Measurements from ENCODE around the gene TRHDE.

The TRHDE gene

DNA sequence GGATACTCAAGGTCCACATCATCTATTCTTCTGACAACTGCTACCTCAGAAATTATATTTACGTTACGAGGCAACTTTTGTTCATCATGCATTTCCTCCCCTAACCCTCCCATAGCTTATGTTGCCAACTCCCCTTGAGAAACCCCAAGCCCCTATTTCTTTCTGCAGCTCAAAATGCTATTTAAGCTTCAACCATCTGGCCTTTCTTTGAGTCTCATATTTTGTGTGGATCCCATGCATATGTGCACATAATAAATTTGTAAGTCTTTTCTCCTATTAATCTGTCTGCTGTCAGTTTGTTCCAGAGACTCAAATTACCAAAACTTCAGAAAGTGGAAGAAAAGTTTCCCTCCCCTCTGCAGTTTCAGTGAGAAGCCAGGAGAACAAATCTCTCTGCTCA, 444.1 kb downstream of the TRHDE start:
- Histone ChIP-seq H3K36me3 (ENCODE audit: low read length) (no peaks in the 10 kb centered on the region), H3K9me3 (ENCODE audit: insufficient read depth, low read length) (no peaks in the 10 kb centered on the region), H3K27ac (ENCODE audit: low read depth, low read length) (no peak overlapping the region), H2AFZ (ENCODE audit: low read depth, low read length, severe bottlenecking) (no peak overlapping the region), H3K27me3 (ENCODE audit: low read length) (no peaks in the 10 kb centered on the region), H4K20me1 (ENCODE audit: low read depth, low read length) (no peaks in the 10 kb centered on the region), H3K9me2 (replicated peaks; ENCODE audit: insufficient read depth, low read length) (no peaks in the 10 kb centered on the region), H3K4me2 (ENCODE audit: low read depth, low read length, poor library complexity, severe bottlenecking) (no peak overlapping the region), H3K9ac (ENCODE audit: low read length) (no peak overlapping the region), H3F3A (ENCODE audit: insufficient read depth) (no peaks in the 10 kb centered on the region), H3K79me2 (ENCODE audit: insufficient read depth, low read length) (no peaks in the 10 kb centered on the region), H3K4me3 (ENCODE audit: insufficient read depth, low read length, poor library complexity, severe bottlenecking) (no peak overlapping the region)
- TF ChIP-seq EZH2phosphoT487 (conservative IDR thresholded peaks at IDR 0.05; ENCODE audit: low read length) (no peak), CTCF (IDR thresholded peaks at IDR 0.05; ENCODE audit: insufficient read depth, low read length, poor library complexity, severe bottlenecking) (no peak)

DNA sequence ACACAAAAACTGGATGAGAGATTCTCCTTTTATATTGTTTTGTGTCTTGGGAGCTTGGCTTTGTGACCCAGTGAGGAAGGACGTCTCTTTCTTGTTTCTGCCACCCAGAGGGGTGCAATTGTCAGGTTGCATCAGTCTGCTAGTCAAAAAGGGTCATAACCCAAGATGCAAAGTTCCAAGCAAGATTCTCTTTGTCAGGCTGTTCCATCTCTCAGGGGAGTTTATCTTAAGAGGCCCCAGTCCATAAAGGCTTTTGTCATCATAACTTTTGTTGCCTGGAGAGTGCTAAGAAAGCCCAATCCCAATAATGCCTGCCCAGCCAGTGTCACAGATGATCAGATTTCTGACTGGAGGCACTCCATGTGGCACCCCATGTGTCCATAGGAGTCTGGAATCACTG, 444.9 kb downstream of the TRHDE start:
- Histone ChIP-seq H3F3A (ENCODE audit: insufficient read depth) (no peaks in the 10 kb centered on the region), H3K4me3 (ENCODE audit: insufficient read depth, low read length, poor library complexity, severe bottlenecking) (no peak overlapping the region), H4K20me1 (ENCODE audit: low read depth, low read length) (no peaks in the 10 kb centered on the region), H3K79me2 (ENCODE audit: insufficient read depth, low read length) (no peaks in the 10 kb centered on the region), H3K9me3 (ENCODE audit: insufficient read depth, low read length) (no peaks in the 10 kb centered on the region), H3K27ac (ENCODE audit: low read depth, low read length) (no peak overlapping the region), H3K9ac (ENCODE audit: low read length) (no peak overlapping the region), H2AFZ (ENCODE audit: low read depth, low read length, severe bottlenecking) (no peak overlapping the region), H3K4me2 (ENCODE audit: low read depth, low read length, poor library complexity, severe bottlenecking) (no peak overlapping the region), H3K9me2 (replicated peaks; ENCODE audit: insufficient read depth, low read length) (no peaks in the 10 kb centered on the region), H3K27me3 (ENCODE audit: low read length) (no peaks in the 10 kb centered on the region), H3K36me3 (ENCODE audit: low read length) (no peaks in the 10 kb centered on the region)
- TF ChIP-seq CTCF (IDR thresholded peaks at IDR 0.05; ENCODE audit: insufficient read depth, low read length, poor library complexity, severe bottlenecking) (no peak), EZH2phosphoT487 (conservative IDR thresholded peaks at IDR 0.05; ENCODE audit: low read length) (no peak)

Data from SU-DHL-6 (cell line).